Transverse colon (tissue), 4 donors: ENCODE measurements around the gene FGFBP2.

Experiments
- CTCF ChIP-seq, 5 experiments: fragments of 200-600 bp in 3 of 5; fragments of 450-650 bp in 2 of 5; sonication (generic) in 3 of 5; IDR thresholded peaks; 1 replicate in 2 of 5; 2 replicates in 3 of 5; pipeline ENCODE4 v1.5.1; 2016 to 2017; ENCODE audit warnings: antibody characterized with exemption in 5 of 5, inconsistent platforms in 3 of 5, mild to moderate bottlenecking in 2 of 5, moderate library complexity in 1 of 5
- POLR2AphosphoS5 ChIP-seq, 3 donors: sonication (generic); formaldehyde crosslinking; IDR thresholded peaks; one replicate each; pipeline ENCODE4 v1.6.1; 2016; ENCODE audit warnings: antibody characterized with exemption in 3 of 3

GRCh38 chr4:15925830-15926229, 37.1 kb downstream of the FGFBP2 start:
- no peak for TF ChIP-seq CTCF (IDR thresholded peaks at IDR 0.05)
- no peak for TF ChIP-seq POLR2AphosphoS5 (IDR thresholded peaks at IDR 0.05)
